Left ventricle myocardium superior (tissue), 1 donor: Measurements from ENCODE around the gene UBAP2L. TPM values are rescaled to one million over a fixed set of nuclear protein-coding genes. Genes with fewer than 3 reads are reported as not detected.
"Not testable (repeated sequence)": the region's sequence is repeated elsewhere in the genome, so short reads cannot be mapped to it uniquely, and the experiment has no call there.

Experiments
- ATAC-seq: fragments of 200-7000 bp; cut with Tn5 transposase; one replicate; pipeline ENCODE4 v1.9.1; 2020; ENCODE audit warnings: mild to moderate bottlenecking, moderate library complexity
- DNase-seq: peaks from one replicate; pipeline ENCODE4 v3.0.0-alpha.2; 2020
- intact Hi-C: fragments of 100-400 bp; cut with micrococcal nuclease; formaldehyde crosslinking; loops from one replicate; pipeline ENCODE4 v1.11.0; 2022
- total RNA-seq: library from RNA; stranded (reverse); fragmentation: NEBNext Ultra II Directional; extraction: Animal tissue kit (Norgen Biotek cat#: 25700); gene quantifications from one replicate; pipeline ENCODE4 v1.2.1, GENCODE V29; 2021
- donor health status: DM: no; HTN: yes; CAD: no; lungs with severe emphysema.

UBAP2L gene
- total RNA-seq, 1 donor from 2014 or later: 95.6 TPM

- ATAC-seq, DNase-seq, intact Hi-C loops: not testable (repeated sequence)
These were observed 12.4 kb downstream of the UBAP2L start for GRCh38 chr1:154233127-154233526.

- intact Hi-C loops: no loop called here
- ATAC-seq (no peak), DNase-seq (no peak)
These were observed 16.1 kb downstream of the UBAP2L start for GRCh38 chr1:154236855-154237254.

- intact Hi-C loops: no loop called here
These were observed 16.7 kb downstream of the UBAP2L start for GRCh38 chr1:154237435-154237834.

GRCh38 chr1:154237880-154238506 is 17.2 kb downstream of the UBAP2L start:
- intact Hi-C loops: no loop called here
- ATAC-seq (no peak), DNase-seq (no peak)

More at GRCh38 chr1:154237435-154237834, 16.7 kb downstream of the UBAP2L start:
- no peak for DNase-seq
- no peak for ATAC-seq

- ATAC-seq: no peak
- intact Hi-C loops: no loop called here
- no peak for DNase-seq
These were observed 18.7 kb downstream of the UBAP2L start for GRCh38 chr1:154239491-154239890.

- intact Hi-C loops: no loop called here
- DNase-seq: no peak
- no peak for ATAC-seq
These were observed 19.6 kb downstream of the UBAP2L start for GRCh38 chr1:154240294-154240833.

- intact Hi-C loops: no loop called here
- DNase-seq (no peak), ATAC-seq (no peak)
These were observed 21.1 kb downstream of the UBAP2L start for GRCh38 chr1:154241703-154242351.

GRCh38 chr1:154253671-154254070 is 32.9 kb downstream of the UBAP2L start:
- intact Hi-C loops: no loop called here
- ATAC-seq (no peak), DNase-seq (no peak)

GRCh38 chr1:154256686-154257085 is 35.9 kb downstream of the UBAP2L start:
- DNase-seq (no peak), ATAC-seq (no peak)
- intact Hi-C loops: no loop called here

- no peak for ATAC-seq
- intact Hi-C loops: no loop called here
- no peak for DNase-seq
These were observed 38.0 kb downstream of the UBAP2L start for GRCh38 chr1:154258784-154259183.

- ATAC-seq (no peak), DNase-seq (no peak)
- intact Hi-C loops: no loop called here
These were observed 39.4 kb downstream of the UBAP2L start for GRCh38 chr1:154260127-154260526.

GRCh38 chr1:154263465-154264332 is 42.9 kb downstream of the UBAP2L start:
- intact Hi-C loops: no loop called here
- no peak for DNase-seq
- ATAC-seq: no peak

GRCh38 chr1:154264454-154264853 is 43.7 kb downstream of the UBAP2L start:
- DNase-seq (no peak), ATAC-seq (no peak)
- intact Hi-C loops: no loop called here

GRCh38 chr1:154265586-154265985 is 44.8 kb downstream of the UBAP2L start:
- no peak for DNase-seq
- intact Hi-C loops: no loop called here
- no peak for ATAC-seq

GRCh38 chr1:154270833-154271232 is 50.1 kb downstream of the UBAP2L start:
- DNase-seq (no peak), ATAC-seq (no peak)
- intact Hi-C loops: no loop called here

- intact Hi-C loops: no loop called here
- peak; percentile 93 for DNase-seq
- peak; percentile 92 for ATAC-seq
These were observed 51.7 kb downstream of the UBAP2L start, which contains the start of gene HAX1 for GRCh38 chr1:154272217-154272998. Gene HAX1 (plus strand): TSS chr1:154272629. CDS start chr1:154272724, 95 bp downstream.

- intact Hi-C loops: no loop called here
- no peak for ATAC-seq
- DNase-seq: no peak
These were observed 52.3 kb downstream of the UBAP2L start for GRCh38 chr1:154272999-154273563.

GRCh38 chr1:154276797-154277196 is 56.0 kb downstream of the UBAP2L start:
- no peak for ATAC-seq
- intact Hi-C loops: no loop called here
- no peak for DNase-seq

- intact Hi-C loops, ATAC-seq, DNase-seq: not testable (repeated sequence)
These were observed 66.8 kb downstream of the UBAP2L start for GRCh38 chr1:154287591-154287990.
